Osteoblast (primary cell): ENCODE data around the gene ABCG1. TPM values are rescaled to one million over a fixed set of nuclear protein-coding genes. Genes with fewer than 3 reads are reported as not detected.

ENCODE experiments used
- DNase-seq: peaks from one replicate; pipeline ENCODE4 v3.0.0; 2011; ENCODE audit warnings: low spot score, mixed read lengths; ENCODE audit not compliant: insufficient read length; ENCODE audit errors: missing footprints
- H2AFZ ChIP-seq: 2 replicates; pipeline ENCODE4 v1.6.0; 2011; ENCODE audit warnings: mild to moderate bottlenecking, low read length
- H3K27ac ChIP-seq: 2 replicates; pipeline ENCODE4 v1.5.1; 2011; ENCODE audit warnings: mild to moderate bottlenecking, low read depth, low read length, moderate library complexity
- H3K27me3 ChIP-seq: 2 replicates; pipeline ENCODE4 v1.6.0; 2012; ENCODE audit warnings: mild to moderate bottlenecking, control low read depth, inconsistent platforms, low read length, moderate library complexity; ENCODE audit not compliant: insufficient read depth
- H3K36me3 ChIP-seq: 2 replicates; pipeline ENCODE4 v1.5.1; 2011; ENCODE audit warnings: mild to moderate bottlenecking, low read length, control low read depth, moderate library complexity; ENCODE audit not compliant: insufficient read depth
- H3K4me1 ChIP-seq: 2 replicates; pipeline ENCODE4 v1.5.1; 2011; ENCODE audit warnings: mild to moderate bottlenecking, low read length, control low read depth, moderate library complexity; ENCODE audit not compliant: insufficient read depth
- H3K4me2 ChIP-seq: 2 replicates; pipeline ENCODE4 v1.6.0; 2011; ENCODE audit warnings: mild to moderate bottlenecking, low read length; ENCODE audit not compliant: insufficient read depth
- H3K4me3 ChIP-seq: fragments of 200-600 bp; sonication (generic); 3 replicates; pipeline ENCODE4 v1.5.1; 2012; ENCODE audit warnings: mild to moderate bottlenecking, low read length, inconsistent platforms; ENCODE audit not compliant: insufficient read depth
- H3K79me2 ChIP-seq: 2 replicates; pipeline ENCODE4 v1.6.0; 2012; ENCODE audit warnings: mild to moderate bottlenecking, low read length, control low read depth, inconsistent platforms; ENCODE audit not compliant: insufficient read depth
- H3K9me3 ChIP-seq: 2 replicates; pipeline ENCODE4 v1.5.1; 2011; ENCODE audit warnings: low read depth, low read length, control low read depth
- H4K20me1 ChIP-seq: 2 replicates; pipeline ENCODE4 v1.6.0; 2012; ENCODE audit warnings: mild to moderate bottlenecking, low read length, control low read depth; ENCODE audit not compliant: insufficient read depth
- CTCF ChIP-seq: IDR thresholded peaks from 2 replicates; pipeline ENCODE4 v1.5.1; 2011; ENCODE audit warnings: mild to moderate bottlenecking, low read depth, low read length, moderate library complexity; ENCODE audit errors: extremely low read depth
- total RNA-seq: library from RNA; depleted of rRNA; stranded (reverse); fragments of >200 nt; gene quantifications from 2 replicates; pipeline ENCODE4 v1.2.3, GENCODE V29; 2012

ABCG1 gene
- total RNA-seq, 1 donor: 0.72 TPM

DNA sequence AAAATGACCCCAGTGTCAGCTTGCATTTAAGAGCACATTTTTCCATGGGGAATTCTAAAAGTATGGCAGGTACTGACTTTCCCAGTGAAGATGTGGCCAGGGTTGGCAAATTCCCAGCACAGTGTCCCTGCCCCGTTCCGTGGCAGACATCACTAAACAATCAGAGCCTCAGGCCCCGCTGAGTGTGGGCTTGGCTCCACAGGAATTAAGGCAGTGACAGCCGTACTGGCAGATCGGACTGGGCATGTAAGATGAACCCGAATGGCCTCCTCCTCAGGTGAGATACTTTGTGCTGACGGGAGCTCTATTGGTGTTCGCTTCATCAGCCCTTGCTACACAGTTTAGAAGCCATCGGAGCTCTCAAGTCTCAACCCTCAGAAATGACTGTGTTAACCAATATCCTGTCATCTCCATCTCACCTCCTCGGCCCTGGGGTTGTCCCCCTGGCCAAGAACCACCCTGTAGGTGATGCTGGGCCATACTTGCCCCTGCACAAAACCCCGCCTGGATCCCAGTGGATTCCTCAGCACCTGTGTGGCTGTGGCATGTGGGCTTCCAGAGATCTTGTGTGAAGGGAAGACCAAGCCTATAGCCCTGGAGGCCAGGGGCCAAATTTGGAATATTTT lies 29.0 kb upstream of the ABCG1 start:
- H3K27ac ChIP-seq: no peak overlapping the region
- no peak for TF ChIP-seq CTCF
- no peak for DNase-seq

GRCh38 chr21:42190486-42190863 lies 28.5 kb upstream of the ABCG1 start:
- H3K4me3 ChIP-seq: no peak overlapping the region
- no peak for DNase-seq

More for the DNA sequence above, 29.0 kb upstream of the ABCG1 start:
- Histone ChIP-seq H3K9me3 (no peaks in the 10 kb centered on the region), H2AFZ (no peak overlapping the region), H3K4me1 (no peaks in the 10 kb centered on the region), H3K79me2 (no peaks in the 10 kb centered on the region), H4K20me1 (no peaks in the 10 kb centered on the region), H3K36me3 (no peaks in the 10 kb centered on the region), H3K27me3 (no peaks in the 10 kb centered on the region), H3K4me3 (no peak overlapping the region), H3K4me2 (no peak overlapping the region)

GRCh38 chr21:42191064-42191463 lies 27.9 kb upstream of the ABCG1 start:
- no peaks in the 10 kb centered on the region for H3K9me3 ChIP-seq
- H3K4me2 ChIP-seq: no peak overlapping the region
- H3K27me3 ChIP-seq: no peaks in the 10 kb centered on the region
- H3K79me2 ChIP-seq: no peaks in the 10 kb centered on the region
- no peak for TF ChIP-seq CTCF
- H3K4me1 ChIP-seq: no peaks in the 10 kb centered on the region
- H3K27ac ChIP-seq: no peak overlapping the region
- no peak overlapping the region for H2AFZ ChIP-seq
- H3K4me3 ChIP-seq: no peak overlapping the region
- H4K20me1 ChIP-seq: no peaks in the 10 kb centered on the region
- no peak for DNase-seq
- H3K36me3 ChIP-seq: no peaks in the 10 kb centered on the region

More at GRCh38 chr21:42190486-42190863, 28.5 kb upstream of the ABCG1 start:
- H3K4me2 ChIP-seq: no peak overlapping the region
- no peak for TF ChIP-seq CTCF
- no peaks in the 10 kb centered on the region for H3K27me3 ChIP-seq
- no peaks in the 10 kb centered on the region for H3K9me3 ChIP-seq
- no peaks in the 10 kb centered on the region for H3K79me2 ChIP-seq
- no peak overlapping the region for H2AFZ ChIP-seq
- H3K36me3 ChIP-seq: no peaks in the 10 kb centered on the region
- no peak overlapping the region for H3K27ac ChIP-seq
- H3K4me1 ChIP-seq: no peaks in the 10 kb centered on the region
- H4K20me1 ChIP-seq: no peaks in the 10 kb centered on the region

- Histone ChIP-seq H4K20me1 (no peaks in the 10 kb centered on the region), H3K27me3 (no peaks in the 10 kb centered on the region), H3K27ac (no peak overlapping the region), H3K9me3 (no peaks in the 10 kb centered on the region), H3K36me3 (no peaks in the 10 kb centered on the region), H3K4me3 (no peak overlapping the region), H2AFZ (no peak overlapping the region), H3K4me1 (no peaks in the 10 kb centered on the region), H3K4me2 (no peak overlapping the region), H3K79me2 (no peaks in the 10 kb centered on the region)
- no peak for DNase-seq
- no peak for TF ChIP-seq CTCF
Measured at GRCh38 chr21:42191696-42192595, 27.0 kb upstream of the ABCG1 start.
